ENCODE data around the gene FNBP1.

GRCh38 chr9:129907201-129907600, 135.8 kb downstream of the FNBP1 start:
- no peak for TF ChIP-seq ZNF274 (IDR thresholded peaks at IDR 0.05; ENCODE audit: low read depth, low read length)
- no peak for TF ChIP-seq YY1 (IDR thresholded peaks at IDR 0.05; ENCODE audit: insufficient read depth, insufficient read length)
